Daoy (cell line): ENCODE results near the gene SESN3. TPM values are rescaled to one million over a fixed set of nuclear protein-coding genes. Genes with fewer than 3 reads are reported as not detected.
"Not testable (repeated sequence)": the region's sequence is repeated elsewhere in the genome, so short reads cannot be mapped to it uniquely, and the experiment has no call there.

Experiments
- DNase-seq: peaks from one replicate; pipeline ENCODE4 v3.0.0-alpha.2; 2015; ENCODE audit warnings: low read depth
- total RNA-seq: library from RNA; depleted of rRNA; stranded (reverse); fragments of >200 nt; shearing (Covaris generic); gene quantifications from 2 replicates; pipeline ENCODE4 v1.2.3, GENCODE V29; 2014; rRNA removed

SESN3 gene, protein sequence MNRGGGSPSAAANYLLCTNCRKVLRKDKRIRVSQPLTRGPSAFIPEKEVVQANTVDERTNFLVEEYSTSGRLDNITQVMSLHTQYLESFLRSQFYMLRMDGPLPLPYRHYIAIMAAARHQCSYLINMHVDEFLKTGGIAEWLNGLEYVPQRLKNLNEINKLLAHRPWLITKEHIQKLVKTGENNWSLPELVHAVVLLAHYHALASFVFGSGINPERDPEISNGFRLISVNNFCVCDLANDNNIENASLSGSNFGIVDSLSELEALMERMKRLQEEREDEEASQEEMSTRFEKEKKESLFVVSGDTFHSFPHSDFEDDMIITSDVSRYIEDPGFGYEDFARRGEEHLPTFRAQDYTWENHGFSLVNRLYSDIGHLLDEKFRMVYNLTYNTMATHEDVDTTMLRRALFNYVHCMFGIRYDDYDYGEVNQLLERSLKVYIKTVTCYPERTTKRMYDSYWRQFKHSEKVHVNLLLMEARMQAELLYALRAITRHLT
- total RNA-seq: 2.4 and 4.2 TPM in 2 replicates

DNA sequence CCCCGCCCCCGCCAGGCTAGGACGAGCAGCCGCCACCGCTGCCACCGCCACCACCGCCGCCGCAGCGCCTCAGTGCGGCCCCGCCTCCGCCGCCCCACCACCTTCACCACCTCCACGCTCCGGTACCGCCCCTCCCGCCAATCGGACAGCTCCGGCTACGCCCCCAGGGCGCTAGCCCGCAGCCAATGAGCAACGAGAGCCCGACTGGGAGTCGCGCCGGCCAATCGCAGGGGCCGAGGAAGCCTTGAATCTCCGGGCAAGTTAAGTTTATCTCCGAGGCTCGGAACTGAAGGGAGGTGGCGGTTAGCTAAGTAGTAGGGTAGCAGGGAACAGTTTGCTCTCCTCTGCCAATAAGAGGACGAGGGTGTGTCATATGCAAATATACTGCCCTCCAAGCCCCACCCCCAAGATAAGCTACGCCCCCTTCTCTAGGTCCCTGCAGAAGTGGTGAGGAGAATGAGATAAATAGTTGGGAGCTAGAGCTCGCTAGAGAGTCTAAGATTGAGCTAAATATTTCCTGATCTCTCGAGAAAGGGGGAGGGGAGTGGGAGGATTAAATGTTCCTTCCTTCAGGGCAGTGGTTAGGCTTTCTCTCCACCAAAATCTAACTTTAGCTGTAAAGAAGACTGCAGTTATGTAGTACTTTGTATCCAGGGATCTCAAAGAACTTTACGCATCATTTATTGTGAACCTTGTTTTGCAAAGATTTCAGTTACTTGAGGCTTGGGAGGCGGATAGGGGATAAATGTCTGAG lies at the start of gene SESN3:
TSS of gene SESN3 (minus strand) at position 76 of the 754 bp plus-strand sequence. CDS start 342 bp downstream, outside the sequence.
- DNase-seq: peak; percentile 98

DNA sequence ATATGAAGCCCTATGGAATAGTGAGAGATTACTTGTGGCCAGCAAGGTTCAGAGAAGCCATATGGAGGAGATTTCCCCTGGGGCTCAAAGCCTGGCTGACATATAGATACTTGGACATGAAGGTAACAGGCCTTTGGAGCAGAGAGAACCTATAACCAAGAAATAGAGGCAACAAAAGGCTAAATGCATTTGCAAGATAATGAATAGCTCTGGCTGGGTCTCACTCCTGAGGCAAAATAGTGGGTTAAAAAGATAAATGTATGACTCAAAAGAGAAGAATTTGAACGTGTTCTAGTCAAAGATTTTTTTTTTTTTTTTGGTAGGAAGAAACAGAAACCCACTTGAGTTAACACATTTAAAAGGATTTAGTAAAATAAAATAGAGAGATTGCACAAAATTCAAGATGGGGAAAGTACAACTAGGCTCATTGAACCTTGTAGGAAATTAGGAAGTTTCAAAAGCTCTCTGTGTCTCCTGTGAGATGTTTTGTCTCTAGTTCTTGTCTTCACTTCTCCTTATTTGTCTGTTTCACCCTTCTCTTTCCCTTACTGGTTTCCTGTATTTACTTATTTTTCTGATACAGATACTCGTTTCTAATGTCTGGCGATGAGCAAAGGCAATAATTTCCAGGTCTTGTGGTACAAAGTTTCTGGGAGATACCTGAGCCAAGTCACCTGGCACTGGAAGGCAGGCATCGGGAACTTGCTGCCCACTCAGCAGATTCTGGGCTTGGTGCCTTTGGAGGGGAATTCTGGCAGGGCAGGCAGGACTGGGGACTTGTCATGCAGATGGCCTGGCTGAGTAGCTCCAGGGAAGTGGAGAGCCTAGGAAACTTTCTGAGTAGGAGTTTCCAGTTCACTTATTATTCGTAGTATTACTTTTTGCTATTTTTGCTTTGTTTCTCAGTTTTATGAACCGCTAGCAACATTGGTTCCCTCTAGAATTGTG lies 49.2 kb upstream of the SESN3 start:
- DNase-seq: peak; percentile 19

DNA sequence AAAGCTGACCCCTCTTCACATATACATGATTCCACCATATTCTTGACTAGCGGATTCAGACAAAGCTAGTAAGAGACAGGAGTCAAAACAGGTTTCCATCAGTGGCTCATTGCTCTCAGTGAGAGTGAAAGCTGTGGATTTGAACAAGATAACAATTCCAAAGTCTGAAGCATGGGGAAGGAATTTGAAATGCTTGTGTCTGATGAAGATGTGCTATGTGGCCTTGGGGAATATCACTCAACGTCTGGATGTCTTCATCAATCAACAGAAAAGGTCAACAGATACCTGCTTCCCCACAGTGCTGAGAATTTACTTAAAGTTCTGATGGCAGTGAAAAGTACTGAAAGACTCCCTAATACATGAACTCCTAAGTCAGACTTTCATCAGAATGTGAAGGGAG lies 46.9 kb upstream of the SESN3 start:
- DNase-seq: no peak

DNA sequence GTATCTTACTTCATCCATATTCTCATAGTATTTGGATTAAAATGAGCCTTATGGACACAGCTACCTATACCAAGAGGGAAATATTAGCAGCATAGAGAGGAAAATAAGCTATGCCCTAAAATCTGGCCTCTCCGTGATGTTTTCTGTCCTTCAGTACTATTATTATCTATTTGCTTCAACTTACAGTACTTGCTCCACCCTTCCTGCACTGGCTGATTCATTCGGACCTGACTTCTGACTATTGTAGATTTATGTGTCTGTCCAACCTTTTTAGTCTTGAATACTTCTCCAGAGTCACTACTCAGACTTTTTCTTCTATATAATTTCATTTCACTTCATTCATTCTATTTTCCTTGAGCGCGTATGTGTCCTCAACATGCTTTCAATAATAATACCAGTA lies 45.1 kb upstream of the SESN3 start:
- DNase-seq: no peak

DNA sequence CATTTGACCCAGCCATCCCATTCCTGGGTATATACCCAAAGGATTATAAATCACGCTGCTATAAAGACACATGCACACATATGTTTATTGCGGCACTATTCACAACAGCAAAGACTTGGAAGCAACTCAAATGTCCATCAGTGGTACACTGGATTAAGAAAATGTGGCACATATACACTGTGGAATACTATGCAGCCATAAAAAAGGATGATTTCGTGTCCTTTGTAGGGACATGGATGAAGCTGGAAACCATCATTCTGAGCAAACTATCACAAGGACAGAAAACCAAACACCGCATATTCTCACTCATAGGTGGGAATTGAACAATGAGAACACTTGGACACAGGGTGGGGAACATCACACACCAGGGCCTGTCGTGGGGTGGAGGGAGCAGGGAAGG lies 42.6 kb upstream of the SESN3 start:
- DNase-seq: not testable (repeated sequence)

DNA sequence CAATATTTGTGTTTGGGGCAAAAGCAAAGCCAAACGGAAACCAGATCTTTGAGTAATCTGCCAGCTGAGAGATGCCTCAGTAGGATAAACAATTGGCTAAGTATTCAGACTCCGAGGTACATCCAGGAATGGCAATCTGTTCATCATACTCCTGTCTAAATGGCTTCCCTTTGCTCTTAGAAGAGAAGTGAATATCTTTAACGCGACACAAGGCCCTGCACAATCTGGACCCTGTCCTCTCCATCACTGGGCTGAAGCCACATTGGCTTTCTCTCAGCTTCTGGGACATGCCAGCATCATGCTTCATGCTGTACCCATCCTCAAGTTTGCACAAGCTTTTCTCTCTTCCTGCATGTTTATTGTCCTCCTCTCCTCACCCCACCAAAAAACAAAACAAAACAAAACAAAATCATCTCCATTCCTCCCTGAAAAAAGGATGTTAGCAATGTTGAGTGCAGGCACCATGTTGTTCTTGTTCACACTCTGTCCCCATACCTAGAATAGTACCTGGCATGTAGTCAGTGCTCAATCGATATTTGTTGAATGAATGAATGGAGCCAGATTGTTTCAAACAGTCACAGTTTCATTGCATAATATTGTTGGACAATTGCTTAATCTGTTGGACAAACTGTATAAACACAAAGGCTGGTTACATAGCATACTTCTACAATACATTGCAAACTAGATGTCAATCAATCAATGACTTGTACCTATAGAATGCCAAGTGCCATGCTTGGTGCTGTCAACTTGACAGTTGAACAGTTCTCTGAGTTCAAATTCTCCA lies 38.2 kb upstream of the SESN3 start:
- no peak for DNase-seq

DNA sequence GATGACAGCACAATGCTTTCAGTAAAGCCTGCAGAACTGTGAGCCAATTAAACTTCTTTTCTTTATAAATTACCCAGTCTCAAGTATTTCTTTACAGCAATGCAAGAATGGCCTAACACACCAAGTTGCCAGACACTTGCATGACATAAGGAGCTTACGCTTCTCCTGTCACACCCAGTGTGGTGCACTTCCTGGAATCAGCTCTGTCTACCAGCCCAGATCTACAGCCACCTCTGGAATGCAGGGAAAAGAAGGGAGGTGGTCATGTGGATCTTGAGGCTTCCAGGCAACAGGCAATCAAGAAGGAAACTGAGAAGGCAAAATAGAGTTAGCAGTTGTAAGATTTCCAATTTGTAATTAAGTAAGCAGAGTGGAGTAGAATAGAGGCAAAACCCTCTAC lies 37.4 kb upstream of the SESN3 start:
- DNase-seq: no peak

DNA sequence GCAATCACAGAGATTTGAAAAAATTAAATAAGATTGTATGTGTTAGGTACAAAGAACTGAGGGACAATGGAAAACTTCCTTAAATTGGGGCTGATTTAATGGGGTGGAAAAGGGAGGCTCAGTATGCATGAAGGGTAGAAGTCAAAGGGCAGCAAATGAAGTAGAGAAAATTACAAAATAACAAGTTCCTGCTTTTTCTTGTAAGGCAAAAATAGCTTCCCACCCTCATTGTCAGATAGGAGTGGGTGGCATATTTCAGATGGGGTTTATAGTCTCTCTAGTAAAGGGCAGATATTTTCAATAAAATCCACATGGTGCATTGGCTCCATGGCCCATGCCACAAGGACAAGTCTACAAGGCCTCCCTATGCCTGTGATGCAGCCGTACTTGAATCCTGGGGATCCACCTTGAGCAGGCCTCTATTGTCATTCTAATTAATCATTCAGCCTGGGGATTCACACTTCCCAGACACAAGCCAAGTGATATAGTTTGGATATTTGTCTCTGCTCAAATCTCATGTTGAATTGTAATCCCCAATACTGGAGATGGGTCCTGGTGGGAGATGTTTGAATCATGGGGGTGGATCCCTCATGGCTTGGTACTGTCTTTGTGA lies 36.7 kb upstream of the SESN3 start:
- DNase-seq: no peak

DNA sequence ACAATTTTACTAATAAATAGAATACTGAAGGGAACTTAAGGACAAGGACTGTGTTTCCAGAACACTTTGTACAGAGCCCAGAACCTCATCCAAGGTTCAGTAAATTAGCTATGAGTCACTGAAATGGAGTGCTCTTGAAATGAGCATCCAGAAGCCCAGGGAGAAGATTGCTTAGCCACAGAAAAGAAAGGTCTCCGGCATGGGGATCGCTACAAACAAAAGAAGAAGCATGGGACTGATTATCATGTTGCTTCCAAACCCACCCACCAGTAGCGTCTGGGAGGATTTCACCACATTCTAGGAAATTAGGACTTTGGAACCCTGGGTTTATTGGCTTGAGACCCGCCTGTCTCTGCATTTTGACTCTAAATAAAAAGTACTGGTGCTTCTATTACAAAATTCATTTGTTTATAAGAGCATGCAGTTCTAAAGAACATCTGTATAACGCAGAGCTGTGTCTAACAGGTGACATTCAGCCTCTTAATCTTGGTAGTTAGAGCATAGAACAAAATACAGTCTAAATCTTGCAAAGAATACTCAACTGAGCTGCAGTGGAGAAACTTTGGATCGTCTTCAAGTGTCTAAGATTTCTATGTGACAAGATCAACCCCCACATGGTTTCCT lies 35.9 kb upstream of the SESN3 start:
- DNase-seq: no peak

DNA sequence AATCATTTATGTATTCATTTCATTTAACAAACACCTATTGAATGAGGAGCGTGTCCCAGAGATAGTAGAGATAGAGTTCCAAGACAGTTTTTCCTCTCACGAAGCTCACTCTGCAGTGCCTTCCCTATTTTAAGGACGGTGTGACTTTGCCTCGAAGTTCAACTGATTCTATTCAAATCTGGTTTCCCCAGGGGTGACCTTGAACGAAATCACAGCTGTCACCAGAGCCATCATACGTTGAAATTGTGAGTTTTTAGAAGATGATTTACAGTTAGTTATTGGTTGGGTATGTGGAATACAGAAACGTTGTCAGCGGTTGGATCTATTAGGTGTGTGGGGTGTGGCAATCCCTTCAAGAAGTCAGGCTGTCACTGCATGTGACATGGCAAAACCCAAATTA lies 33.9 kb upstream of the SESN3 start:
- no peak for DNase-seq

DNA sequence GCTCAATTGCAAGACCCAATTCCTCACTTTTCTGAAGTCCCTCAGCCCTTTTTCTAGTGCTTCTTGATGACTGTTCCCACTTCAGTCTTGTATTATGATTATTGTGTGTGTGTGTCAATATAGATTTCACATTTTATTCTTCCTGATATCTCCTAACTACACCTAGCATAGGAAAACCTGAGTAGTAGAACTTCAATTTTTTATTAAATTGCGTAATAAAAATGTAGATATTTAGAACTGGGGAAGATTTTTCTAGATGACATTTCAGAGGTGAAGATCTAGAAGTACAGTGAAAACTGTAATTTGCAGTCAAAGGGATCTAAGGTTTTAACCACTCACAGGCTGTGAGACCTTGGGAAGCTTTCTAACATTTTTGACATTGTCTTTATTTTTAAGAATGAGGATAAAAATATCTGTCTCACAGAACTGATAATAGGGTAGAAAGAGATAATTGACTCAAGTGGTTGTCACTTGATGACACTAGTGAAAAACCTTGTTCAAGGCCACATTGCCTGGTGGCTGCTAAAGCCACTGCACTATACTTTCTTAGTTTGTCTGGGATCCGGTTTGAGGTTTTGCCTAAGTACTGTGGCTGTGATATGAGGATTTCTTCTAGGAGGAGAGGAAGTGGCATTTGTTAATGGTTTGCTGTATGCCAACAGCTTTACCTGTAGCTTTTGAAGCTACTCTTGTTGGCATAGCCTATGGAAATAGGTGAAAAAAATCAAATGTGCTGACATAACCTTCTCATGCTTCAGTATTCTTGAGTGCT lies 32.2 kb upstream of the SESN3 start:
- no peak for DNase-seq

DNA sequence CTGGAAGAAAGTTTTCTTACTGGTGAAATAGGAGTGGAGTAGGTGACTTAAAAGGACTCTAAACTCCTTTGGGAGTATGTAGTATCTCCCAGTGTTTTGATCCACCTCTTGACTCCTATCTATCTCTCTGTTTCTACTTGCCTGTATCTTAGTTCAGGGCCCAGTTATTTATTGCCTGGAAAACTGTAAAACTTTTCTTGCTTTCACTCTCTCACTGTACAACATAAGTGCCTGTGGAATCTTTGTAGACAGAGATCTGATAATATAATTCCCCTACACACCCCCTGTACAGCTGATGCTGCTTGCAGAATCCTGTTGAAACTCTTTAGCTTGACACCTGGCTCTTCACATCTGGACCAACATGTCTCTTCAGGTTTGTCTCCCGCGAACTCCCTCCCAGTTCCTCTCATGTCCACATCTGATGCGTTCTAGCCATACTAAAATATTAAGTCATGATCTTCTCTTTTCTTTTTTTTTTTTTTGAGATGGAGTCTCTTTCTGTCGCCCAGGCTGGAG lies 26.5 kb upstream of the SESN3 start:
- DNase-seq: no peak

DNA sequence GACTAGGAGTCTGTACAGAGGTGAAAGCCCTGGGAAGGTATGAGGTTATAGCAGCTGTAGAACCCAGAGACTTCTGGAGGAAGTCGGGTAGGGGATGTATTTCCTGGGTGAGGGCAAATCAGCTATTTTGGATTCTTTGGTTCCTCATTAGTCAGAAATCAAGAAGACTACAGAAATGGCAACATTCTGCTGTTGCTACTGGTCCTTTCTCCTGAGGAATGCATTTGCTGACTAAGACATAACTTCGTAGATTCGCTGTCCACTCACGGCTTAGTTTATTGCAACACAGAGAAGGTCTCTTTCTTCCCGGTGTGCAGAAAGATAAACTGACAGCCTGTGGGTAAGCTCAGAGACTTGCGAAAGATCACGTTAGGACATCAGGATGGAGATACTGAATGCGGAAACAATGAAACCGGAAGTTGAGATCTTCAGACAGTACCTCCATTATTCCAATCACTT lies 25.3 kb upstream of the SESN3 start:
- no peak for DNase-seq

DNA sequence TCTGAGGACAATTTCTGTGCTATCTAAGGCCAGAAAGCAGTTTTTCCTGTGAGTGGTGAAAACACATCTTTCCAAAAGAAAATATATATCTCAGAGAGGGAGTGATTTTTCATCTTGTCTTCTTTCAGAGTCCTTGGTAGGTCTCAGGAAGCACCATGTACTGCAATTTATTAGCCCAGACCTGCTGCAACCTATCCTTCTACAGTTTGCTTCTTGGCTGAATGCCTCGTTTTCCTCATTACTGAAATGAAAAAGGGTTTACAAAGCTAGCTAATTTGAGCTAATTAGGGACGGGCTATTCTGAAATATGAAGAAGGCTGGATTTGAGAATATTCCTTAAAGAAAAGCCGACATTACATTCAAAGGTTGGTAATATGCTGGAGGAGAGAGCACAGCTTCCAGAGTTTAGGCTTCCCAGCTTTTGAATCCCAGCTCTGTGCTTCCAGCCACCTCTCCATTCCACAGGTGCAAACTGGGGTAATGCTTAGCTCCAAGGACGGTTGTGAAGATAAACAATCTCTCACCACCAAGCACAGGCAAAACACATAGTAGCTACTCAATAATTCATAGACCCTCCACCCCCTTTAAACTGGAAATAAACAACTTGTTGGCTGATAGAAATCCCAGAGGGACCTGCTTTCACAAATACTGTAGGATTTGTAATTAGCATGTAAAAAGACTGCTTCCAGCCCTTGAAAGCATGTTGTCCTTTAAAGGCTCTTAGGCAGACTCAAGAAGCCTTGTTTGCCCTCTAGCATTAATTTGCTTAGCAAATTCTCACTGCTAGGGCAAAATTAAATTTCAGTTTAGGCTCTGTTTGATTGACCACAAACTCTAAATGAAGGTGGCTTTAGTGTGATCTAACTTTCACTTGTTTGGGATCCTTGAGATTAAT lies 24.5 kb upstream of the SESN3 start:
- no peak for DNase-seq

DNA sequence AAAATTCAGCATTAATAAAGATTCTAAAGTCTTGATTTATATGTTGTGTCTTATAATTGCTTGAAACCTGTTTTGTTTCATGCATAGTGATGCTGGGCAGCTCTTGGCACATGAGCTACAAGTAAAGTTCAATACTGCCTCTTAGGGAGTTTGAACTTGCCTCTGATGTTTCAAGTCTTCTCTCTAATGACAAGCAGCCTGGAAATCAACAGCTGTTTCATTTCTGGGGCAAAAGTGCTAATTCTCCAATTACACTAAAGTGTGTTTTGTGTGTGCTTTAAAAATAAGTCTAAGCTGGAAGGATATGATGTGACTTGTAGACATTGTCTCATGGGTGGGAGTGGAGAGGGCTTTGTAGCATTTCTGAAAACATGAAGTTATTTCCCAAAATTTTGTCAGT lies 23.7 kb upstream of the SESN3 start:
- no peak for DNase-seq

DNA sequence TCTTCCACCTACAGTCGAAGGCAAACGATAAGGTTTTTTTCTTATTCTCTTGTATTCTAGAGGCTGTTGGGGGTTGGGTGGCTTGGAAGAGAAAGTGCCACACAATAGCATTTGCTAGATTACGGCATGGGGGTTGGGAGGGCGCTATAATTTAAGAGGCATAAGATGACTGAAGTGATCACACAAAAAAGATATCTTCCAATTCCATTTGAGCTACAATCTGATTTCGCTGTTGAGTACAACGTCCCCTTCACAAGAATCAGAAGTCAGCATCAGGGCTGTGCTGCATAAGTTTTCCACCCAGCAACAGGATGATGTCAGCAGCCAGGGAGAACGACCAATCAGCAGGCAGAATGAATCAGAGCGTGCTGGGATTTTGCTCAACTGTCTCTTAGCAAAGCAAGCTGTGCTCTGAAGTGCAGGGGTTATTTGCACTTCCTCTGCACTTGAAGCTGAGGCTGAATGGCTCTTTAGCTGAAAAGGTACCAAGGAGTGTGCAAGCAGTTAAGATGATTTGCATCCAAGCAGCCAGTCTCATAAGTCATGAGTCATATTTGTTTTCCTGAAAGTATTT lies 23.2 kb upstream of the SESN3 start:
- DNase-seq: peak; percentile 83

DNA sequence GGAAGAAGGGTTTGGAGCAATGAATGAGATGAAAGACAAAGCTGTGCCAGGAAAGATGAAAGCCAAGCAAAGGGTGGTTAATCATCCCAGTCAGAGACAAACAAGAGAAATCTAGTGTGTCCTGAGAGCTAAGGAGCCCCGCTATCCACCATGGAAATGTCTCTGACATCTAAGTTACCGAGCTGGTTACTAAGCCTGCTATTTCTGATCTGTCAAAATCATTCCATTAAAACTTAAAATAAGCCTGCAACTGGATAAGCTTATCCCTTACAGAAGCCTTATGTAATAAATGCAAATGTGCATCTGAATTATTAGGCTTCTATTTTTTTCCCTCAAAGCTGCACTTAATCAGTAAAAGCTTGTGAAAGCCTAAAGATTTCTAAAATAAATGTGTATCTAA lies 22.1 kb upstream of the SESN3 start:
- no peak for DNase-seq

DNA sequence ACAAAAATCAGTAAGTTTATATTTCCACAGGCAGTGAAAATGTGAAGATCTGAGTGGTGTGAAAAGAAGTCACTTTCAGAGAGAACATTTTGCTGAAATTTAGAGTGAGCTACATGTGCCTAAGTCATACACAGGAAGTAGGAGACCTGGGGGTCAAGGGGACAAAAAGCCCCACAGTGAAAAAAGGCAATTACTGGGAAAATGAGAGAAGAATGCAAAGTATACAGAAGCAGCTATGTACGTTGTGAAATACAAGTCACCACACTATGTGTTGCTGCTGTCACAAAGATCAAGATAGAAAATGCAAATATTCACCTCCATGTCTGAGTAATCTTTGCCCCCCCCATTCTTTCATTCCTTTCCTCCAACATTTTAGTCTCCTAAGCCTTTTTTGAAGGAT lies 21.6 kb upstream of the SESN3 start:
- no peak for DNase-seq
